Measurements from ENCODE around the gene VPS25.
"Not testable (repeated sequence)": the region's sequence is repeated elsewhere in the genome, so short reads cannot be mapped to it uniquely, and the experiment has no call there.

VPS25 gene

GRCh38 chr17:42769964-42770363, 3.3 kb upstream of the VPS25 start:
- DNase-seq, result not testable (repeated sequence)

- no peak for DNase-seq
These were observed 332 bp upstream of the VPS25 start for GRCh38 chr17:42772945-42773289.

DNA sequence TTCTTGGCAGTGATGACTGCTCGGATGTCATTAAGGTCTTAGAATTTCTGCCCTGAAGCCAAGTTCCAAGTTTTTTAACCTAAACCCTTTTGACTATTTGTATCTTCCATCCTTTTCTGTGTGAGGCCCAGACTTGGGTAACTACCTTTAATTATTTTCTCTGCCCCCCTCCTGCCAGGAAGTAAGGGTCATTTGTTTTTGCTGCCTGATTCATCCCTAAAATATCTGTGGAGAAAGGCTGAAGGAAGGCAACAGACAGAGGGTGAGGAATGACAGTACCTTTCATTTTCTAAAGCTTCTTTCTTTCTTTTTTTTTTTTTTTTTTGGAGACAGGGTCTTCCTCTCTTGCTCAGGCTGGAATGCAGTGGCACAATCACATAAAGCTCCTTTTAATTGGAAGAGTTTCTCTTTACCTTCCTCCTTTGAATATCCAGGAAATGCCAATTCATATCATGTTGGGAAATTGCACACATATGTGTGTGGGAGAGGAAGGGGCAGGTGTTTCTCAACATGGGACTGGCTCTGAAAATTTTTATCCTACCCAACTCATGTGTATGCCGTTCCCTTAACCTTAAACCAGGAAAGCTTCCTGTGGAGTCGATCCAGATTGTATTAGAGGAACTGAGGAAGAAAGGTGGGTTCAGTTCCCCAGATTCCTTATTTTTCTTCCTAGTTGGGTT, 957 bp downstream of the VPS25 start:
- DNase-seq, result no peak

DNA sequence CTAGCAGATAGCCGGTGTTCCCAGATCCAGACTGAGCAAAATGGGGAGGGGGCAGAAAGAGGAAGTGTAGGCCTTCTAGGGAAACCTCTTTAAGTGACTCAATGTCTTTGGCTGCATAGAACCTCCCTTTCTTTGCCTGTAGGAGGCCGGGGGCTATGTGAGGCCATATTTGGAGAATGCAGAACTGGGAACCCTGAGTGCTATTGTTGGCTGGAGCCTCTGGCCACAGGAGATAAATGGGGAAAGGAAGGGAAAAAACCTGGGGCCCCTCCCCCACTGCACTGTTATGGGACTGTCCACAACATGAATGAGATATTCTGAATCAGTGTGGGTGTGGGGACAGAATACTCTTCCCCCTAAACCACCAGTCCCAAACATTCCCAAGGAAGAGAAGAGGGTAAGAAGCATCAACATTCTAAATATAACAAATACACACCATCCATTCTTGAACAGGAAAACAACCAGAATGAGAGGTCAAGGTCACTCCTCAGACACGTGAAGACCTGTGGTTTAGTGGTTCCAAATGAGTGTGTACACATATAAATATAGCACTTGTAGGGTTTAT, 2.4 kb downstream of the VPS25 start:
- DNase-seq, result no peak

- DNase-seq, result no peak
These were observed 5.3 kb downstream of the VPS25 start for GRCh38 chr17:42778570-42778969.

GRCh38 chr17:42779304-42779935, 6.2 kb downstream of the VPS25 start:
- DNase-seq, result no peak

GRCh38 chr17:42779936-42780850, 6.9 kb downstream of the VPS25 start, which contains the start of gene WNK4:
Gene WNK4, plus strand, starts transcription at chr17:42780610. Its CDS starts 89 bp downstream, at chr17:42780699.
- no peak for DNase-seq

DNA sequence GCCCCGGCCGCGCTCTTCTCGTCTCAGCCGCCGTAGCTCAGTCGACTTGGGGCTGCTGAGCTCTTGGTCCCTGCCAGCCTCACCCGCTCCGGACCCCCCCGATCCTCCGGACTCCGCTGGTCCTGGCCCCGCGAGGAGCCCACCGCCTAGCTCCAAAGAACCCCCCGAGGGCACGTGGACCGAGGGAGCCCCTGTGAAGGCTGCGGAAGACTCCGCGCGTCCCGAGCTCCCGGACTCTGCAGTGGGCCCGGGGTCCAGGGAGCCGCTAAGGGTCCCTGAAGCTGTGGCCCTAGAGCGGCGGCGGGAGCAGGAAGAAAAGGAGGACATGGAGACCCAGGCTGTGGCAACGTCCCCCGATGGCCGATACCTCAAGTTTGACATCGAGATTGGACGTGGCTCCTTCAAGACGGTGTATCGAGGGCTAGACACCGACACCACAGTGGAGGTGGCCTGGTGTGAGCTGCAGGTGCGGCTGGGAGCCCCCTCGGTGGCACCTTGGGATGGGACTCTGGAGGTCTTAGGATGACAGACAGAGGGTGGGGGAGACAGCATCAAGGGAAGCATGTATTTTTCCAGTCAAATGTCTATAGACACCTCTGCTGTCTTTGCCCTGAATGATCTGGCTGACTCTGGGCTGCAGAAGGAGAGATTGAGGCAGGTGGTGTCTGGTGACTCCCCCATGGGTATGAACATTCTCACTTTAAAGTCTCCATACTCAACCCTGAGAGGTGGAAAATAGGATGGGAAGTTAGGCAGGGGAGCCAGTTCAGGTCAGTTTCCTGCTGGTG, 7.8 kb downstream of the VPS25 start:
- DNase-seq, result no peak

GRCh38 chr17:42781639-42782165, 8.5 kb downstream of the VPS25 start:
- DNase-seq, result no peak

DNA sequence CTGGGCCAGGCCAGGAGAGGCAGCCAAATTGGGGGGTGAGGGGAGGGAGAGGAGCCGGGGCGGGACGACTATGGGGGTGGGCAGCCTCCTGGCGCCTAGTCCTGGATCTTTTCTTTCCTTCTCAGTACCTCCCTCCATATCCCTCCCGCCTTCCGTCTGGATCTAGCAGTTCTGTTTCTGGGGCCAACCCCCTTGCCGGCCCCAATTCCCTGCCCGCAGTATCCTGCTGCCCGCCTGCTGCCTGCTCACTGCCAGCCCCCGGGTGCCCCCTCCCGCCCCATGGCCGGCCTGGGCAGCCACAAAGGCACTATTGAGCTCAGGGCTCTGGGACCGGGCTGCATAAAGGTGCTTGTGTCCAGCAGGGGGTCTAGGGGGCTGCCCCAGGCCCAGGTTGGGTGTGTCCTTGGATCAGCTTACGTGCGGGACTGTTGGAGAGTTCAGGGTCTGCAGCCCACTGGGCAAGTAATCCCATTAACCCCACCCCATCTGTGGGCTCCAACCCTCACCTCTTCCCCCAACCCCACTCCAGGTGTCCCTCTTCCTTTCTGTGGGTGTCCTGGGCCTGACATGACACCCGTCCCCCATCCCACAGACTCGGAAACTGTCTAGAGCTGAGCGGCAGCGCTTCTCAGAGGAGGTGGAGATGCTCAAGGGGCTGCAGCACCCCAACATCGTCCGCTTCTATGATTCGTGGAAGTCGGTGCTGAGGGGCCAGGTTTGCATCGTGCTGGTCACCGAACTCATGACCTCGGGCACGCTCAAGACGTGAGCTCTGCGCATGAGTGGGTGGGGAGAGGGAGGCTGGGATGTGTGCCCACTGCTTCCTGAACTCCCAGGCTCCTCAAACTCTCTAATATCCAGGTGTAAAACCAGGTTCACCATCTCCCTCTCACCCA, 9.2 kb downstream of the VPS25 start:
- DNase-seq, result no peak

GRCh38 chr17:42783062-42783790, 10.0 kb downstream of the VPS25 start:
- DNase-seq, result no peak

DNA sequence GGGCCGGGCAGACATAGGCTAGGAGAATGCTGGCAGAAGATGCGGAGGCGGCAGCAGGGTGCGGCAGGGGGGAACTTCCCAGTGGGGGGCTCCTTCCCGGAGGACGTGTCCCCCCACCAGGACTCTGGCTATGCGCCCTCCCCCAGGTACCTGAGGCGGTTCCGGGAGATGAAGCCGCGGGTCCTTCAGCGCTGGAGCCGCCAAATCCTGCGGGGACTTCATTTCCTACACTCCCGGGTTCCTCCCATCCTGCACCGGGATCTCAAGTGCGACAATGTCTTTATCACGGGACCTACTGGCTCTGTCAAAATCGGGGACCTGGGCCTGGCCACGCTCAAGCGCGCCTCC, 10.5 kb downstream of the VPS25 start:
- DNase-seq, result no peak

GRCh38 chr17:42784409-42784808, 11.2 kb downstream of the VPS25 start:
- no peak for DNase-seq

DNA sequence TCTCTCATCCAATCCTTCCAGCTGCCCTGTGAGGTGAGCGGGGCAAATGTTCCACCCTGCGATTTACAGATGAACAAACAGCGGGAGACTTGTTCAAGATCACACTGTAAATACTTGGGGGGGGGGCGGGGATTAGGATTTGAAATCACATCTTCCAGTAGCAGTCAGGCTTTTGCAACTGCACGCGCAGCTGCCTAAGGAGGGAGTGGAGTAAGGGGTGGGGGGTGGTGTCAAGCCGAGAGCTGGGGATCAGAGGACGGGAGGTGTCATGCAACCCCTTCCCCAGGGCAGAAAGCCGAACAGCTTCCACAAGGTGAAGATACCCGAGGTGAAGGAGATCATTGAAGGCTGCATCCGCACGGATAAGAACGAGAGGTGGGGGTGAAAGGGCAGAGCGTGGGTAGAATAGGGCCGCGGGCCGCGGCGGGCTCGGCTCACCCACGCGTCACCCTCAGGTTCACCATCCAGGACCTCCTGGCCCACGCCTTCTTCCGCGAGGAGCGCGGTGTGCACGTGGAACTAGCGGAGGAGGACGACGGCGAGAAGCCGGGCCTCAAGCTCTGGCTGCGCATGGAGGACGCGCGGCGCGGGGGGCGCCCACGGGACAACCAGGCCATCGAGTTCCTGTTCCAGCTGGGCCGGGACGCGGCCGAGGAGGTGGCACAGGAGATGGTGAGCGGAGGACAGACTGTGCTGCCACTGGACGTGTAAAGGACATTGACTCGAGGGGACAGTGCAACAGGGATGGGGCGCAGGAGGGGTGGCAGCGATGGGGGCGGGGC, 11.8 kb downstream of the VPS25 start:
- no peak for DNase-seq

DNA sequence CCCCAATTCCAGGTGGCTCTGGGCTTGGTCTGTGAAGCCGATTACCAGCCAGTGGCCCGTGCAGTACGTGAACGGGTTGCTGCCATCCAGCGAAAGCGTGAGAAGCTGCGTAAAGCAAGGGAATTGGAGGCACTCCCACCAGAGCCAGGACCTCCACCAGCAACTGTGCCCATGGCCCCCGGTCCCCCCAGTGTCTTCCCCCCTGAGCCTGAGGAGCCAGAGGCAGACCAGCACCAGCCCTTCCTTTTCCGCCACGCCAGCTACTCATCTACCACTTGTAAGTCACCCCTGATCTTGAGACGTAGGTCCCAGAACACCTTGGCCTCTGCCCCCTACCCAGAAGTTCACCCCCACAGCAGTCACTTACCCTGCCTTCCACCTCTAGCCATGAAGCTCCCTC, 14.0 kb downstream of the VPS25 start:
- no peak for DNase-seq

DNA sequence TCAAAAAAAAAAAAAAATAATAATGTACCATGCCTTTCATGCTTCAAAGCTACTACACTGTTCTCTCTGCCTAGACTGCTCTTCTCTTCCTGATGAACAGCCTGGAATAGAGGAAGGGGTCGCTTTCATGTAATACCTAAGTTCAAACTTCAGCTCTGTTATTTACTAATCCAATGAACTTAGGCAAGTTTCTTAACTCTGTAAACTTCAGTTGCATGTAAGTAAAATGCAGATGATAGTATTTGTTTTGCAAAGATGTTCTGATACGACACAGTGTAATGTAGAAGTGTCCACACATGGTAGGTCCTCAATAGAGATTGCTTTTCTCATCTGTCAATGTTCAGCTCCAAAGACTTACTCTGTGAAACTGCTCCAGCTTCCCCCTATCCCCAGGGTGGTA, 18.7 kb downstream of the VPS25 start:
- no peak for DNase-seq

DNA sequence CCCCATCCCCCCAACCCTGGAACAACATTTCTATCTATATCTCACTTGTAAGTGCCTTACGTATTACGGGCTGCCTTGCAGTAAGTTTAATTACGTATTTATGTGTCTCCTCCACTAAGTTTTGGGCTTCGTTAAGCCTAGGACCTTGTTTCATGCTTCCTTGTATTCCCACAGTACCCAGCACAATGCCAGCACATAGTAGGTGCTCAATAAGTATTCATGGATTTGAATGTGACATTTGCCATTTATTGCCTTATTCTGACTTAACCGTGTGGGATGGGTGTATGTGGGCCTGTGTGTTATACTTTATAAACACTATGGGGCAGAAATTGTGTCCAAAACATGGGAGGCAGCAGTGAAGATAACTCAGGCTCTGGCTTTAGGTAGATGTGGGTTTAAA, 19.3 kb downstream of the VPS25 start:
- DNase-seq, result no peak

GRCh38 chr17:42795061-42795460, 21.8 kb downstream of the VPS25 start:
- no peak for DNase-seq

- no peak for DNase-seq
These were observed 22.2 kb downstream of the VPS25 start for GRCh38 chr17:42795465-42795864.
